Measurements from ENCODE around the gene ZC3H4. TPM values are rescaled to one million over a fixed set of nuclear protein-coding genes. Genes with fewer than 3 reads are reported as not detected.
A peak's percentile ranks its signal among the peaks of the same experiment; 100 is the strongest.

Gene ZC3H4
- total RNA-seq, 2 experiments from 2014 or later = 84.3 to 86.0 TPM

DNA sequence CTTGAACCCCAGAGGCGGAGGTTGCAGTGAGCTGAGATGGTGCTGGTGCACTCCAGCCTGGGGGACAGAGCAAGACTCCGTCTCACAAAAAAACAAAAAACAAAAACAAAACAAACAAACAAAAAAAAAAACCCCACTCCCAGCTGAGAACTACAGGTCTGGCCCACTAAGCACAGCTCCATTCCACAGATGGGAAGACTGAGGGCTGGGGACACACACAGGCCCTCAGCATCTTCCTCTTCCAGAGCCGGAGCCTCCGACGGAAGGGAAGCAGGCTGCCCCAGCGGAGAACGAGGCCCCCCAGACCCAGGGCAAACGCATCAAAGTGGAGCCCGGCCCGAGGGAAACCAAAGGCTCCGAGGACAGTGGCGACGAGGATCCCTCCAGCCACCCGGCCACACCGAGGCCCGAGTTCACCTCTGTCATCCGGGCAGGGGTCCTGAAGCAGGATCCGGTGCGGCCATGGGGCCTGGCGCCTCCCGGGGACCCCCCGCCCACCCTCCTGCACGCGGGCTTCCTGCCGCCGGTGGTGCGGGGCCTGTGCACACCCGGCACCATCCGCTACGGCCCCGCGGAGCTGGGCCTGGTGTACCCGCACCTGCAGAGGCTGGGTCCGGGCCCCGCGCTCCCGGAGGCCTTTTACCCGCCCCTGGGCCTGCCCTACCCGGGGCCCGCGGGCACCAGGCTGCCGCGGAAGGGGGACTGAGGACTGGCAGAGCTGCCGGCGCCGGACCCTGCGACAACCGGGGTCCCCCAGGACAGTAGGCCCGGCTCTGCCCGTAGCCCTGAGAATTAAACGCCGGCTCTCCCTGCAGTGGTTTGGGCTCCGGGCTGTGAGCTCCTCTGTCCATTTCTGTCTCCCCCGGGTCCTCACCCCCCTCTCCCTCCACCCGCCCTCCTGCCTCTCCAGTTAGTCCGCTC is 68.4 kb downstream of the ZC3H4 start:
- POLR2A ChIA-PET = no interaction called here
- H3K36me3 Mint-ChIP-seq = no peaks in the 10 kb centered on the region
- H3K9me3 Mint-ChIP-seq = no peaks in the 10 kb centered on the region
- no peak overlapping the region for H3K4me3 Mint-ChIP-seq
- ATAC-seq (ENCODE audit: low read depth) (no peak), DNase-seq (no peak)
- peaks cover 18% of the 10 kb centered on the region for H3K4me1 Mint-ChIP-seq
- H3K27me3 Mint-ChIP-seq = no peaks in the 10 kb centered on the region
- no peak overlapping the region for H3K27ac Mint-ChIP-seq

DNA sequence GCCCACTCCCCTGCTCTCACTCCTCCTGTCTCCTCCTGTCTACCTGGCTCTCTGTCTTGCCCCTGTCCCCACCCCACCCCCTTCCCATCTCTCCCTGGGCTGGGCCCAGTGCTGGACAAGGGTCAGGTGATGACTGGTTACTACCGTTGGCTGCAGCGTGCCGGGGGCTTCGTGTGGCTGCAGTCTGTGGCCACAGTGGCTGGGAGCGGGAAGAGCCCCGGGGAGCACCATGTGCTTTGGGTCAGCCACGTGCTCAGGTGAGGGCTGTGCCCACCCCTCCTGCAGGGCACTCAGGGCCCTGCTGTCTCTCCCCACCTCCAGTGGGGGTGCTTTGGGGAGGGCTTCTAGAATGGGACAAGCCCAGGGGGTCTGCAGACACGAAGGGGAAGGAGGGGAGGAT is 72.7 kb downstream of the ZC3H4 start:
- ATAC-seq (ENCODE audit: low read depth) (no peak), DNase-seq (no peak)
- Mint-ChIP-seq H3K36me3 (no peaks in the 10 kb centered on the region), H3K4me1 (peaks cover 4% of the 10 kb centered on the region), H3K4me3 (no peak overlapping the region), H3K27ac (no peak overlapping the region), H3K27me3 (no peaks in the 10 kb centered on the region), H3K9me3 (no peaks in the 10 kb centered on the region)
- POLR2A ChIA-PET = no interaction called here

DNA sequence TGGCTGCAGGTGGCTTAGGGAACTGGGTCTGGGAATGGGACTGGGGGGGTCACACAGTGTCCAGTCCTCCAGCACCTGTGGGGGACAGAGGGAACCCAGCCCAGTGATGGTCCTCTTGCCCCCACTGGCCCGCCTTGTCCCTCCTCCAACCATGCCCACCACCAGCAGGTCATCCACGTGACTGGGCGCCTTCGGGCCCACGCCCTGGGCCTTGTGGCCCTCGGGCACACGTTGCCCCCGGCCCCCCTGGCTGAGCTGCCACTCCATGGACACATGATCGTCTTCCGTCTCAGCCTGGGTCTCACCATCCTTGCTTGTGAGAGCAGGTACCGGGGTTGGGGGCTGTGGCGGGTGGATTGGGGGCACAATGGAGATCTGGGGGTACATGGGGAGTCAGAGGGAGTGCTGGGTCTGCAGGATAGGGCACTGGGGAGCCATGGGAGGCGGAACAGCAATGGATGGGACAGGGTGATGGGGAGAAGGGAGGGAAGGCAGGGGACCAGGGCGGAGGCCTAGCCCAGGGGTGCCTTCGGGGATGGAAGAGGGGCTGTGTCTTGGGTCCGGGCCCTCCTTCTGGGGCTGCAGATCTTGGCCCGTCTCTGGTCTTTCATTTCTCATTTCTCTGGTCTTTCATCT is 74.2 kb downstream of the ZC3H4 start:
- Mint-ChIP-seq H3K36me3 (no peaks in the 10 kb centered on the region), H3K4me3 (no peak overlapping the region), H3K27ac (no peak overlapping the region), H3K9me3 (no peaks in the 10 kb centered on the region), H3K27me3 (peaks cover 9% of the 10 kb centered on the region), H3K4me1 (peaks cover 12% of the 10 kb centered on the region)
- DNase-seq = no peak
- no peak for ATAC-seq (ENCODE audit: low read depth)
- POLR2A ChIA-PET = no interaction called here

DNA sequence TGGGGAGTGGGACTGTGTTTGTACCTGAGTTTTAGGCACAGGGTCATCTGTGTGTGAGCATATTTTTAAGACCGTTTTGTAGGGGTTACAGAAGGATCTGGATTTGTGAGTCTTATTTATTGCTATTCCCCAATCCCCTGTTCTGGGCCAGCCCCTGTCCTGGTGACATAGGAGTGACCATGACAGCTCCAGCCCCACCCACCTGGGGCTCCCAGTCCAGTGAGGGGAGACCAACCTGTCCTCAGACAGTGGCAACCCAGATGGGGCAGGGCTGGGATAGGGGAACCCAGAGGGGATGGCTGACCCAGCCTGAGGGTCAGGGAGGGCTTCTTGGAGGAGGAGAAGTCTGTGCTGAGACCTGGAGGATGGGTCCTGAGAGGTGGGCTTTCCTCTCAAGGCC is 75.8 kb downstream of the ZC3H4 start:
- no peak for DNase-seq
- Mint-ChIP-seq H3K27ac (no peak overlapping the region), H3K4me1 (peaks cover 12% of the 10 kb centered on the region), H3K4me3 (peak overlapping the region; percentile 6), H3K36me3 (no peaks in the 10 kb centered on the region), H3K9me3 (no peaks in the 10 kb centered on the region), H3K27me3 (peaks cover 14% of the 10 kb centered on the region)
- no peak for ATAC-seq (ENCODE audit: low read depth)
- POLR2A ChIA-PET = interaction anchor here (0.6 kb wide), 1 partner anchor 189 kb away, joined by 3 read pairs; no protein-coding TSS in a partner anchor

DNA sequence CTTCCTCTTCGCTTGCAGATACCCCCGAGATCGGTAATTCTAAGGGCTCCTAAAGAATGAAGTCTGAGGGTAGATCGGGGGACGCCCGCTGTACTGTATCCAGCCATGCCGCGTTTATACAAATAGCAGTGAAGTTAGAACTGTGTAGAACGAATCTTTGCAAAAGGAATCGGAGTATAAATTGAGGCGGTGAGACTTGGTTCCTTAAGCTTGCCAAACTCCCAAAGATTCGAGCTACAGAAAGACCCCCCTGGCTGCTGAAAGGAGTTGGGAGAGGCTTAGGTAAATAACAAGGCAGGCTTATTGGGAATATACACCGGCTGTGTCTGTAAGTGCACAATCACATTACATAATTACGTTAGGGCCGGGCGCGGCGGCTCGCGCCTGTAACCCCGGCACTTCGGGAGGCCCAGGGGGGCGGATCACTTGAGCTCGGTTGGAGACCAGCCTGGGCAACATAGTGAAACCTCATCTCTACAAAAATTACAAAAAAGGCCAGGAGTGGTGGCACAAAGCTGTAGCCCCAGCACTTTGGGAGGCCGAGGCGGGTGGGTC is 77.4 kb downstream of the ZC3H4 start:
- peaks cover 22% of the 10 kb centered on the region for H3K27me3 Mint-ChIP-seq
- peak overlapping the region; percentile 81 for H3K27ac Mint-ChIP-seq
- DNase-seq (no peak), ATAC-seq (ENCODE audit: low read depth) (peak; percentile 23)
- H3K4me1 Mint-ChIP-seq = peaks cover 13% of the 10 kb centered on the region
- peak overlapping the region; percentile 90 for H3K4me3 Mint-ChIP-seq
- H3K36me3 Mint-ChIP-seq = no peaks in the 10 kb centered on the region
- H3K9me3 Mint-ChIP-seq = no peaks in the 10 kb centered on the region
- POLR2A ChIA-PET = interaction anchor here (0.6 to 2.6 kb wide), 9 partner anchors 12 to 322 kb away, joined by 3 to 16 read pairs (median 5); partner anchors contain the start of gene ZC3H4

DNA sequence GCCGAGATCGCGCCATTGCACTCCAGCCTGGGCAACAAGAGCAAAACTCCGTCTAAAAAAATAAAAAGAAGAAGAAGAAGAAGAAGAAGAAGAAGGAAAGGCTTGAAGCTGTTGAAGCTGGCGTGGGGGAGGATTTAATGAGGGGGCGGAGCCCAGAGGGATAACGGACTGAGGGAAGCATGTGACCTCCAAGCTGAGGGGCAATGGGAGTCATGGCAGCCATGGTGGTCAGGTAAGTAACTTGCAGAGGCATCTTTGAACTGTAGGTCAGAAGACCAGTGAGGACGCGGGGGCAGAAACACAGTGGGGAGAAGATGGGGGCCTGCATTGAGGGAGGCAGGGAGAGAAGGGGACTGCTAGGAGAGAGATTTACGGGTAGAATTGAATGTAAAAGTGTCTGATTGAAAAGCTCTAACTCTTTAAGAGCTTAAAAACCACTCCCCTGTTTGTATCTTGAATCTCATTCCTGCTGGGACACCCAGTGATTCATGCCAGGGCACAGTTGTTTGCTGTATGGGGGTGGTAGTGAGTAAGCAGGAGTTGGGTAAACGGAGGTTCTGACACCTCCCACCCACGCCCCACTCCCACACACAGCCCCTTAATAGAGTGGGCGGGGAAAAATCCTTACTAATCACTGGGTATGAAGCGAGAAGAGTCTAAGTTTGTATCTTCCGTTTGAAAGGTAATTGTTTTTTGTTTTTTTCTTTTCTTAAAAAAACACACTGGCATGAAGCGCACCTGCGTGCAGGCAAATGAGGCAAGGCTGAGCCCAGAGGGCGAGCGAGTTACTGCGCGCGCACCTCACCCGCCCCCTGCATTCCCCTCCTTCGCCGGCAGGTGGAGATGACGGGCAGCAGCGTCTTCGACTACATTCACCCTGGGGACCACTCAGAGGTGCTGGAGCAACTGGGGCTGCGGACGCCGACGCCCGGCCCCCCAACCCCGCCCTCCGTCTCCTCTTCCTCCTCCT is 78.2 kb downstream of the ZC3H4 start:
- peak overlapping the region; percentile 90 for H3K4me3 Mint-ChIP-seq
- H3K36me3 Mint-ChIP-seq = no peaks in the 10 kb centered on the region
- peak overlapping the region; percentile 81 for H3K27ac Mint-ChIP-seq
- H3K4me1 Mint-ChIP-seq = peaks cover 13% of the 10 kb centered on the region
- POLR2A ChIA-PET = interaction anchor here (0.6 to 2.6 kb wide), 8 partner anchors 12 to 209 kb away, joined by 3 to 16 read pairs (median 4); no protein-coding TSS in a partner anchor
- DNase-seq = peak; percentile 99
- no peaks in the 10 kb centered on the region for H3K9me3 Mint-ChIP-seq
- peaks cover 26% of the 10 kb centered on the region for H3K27me3 Mint-ChIP-seq
- ATAC-seq (ENCODE audit: low read depth) = peak; percentile 89

DNA sequence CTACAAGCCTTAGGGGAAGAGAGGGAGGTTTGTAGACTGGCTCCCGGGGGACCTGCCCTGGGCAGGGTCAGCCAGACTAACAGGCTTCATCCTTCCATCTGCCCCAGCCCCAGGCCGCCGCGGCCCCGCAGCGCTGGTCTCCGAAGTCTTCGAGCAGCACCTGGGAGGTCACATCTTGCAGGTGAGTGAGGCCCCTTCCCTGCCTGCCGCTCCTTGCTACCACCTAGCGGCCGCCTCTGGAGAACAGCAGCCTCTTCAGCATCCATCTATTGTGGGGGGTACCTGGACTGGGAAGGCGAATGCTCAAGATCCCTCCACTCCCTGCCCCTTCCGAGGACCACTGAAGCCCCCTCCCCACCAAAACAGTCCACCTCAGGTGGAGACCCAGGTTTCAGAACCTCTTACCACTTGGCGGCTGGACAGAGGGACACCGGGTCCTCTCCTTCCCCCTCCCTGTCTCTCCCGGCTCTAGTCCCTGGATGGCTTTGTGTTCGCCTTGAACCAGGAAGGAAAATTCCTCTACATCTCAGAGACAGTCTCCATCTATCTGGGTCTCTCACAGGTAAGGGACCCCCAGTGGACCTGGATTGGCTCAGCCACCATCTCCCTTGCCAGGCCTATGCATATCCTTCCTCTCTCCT is 81.3 kb downstream of the ZC3H4 start:
- Mint-ChIP-seq H3K9me3 (no peaks in the 10 kb centered on the region), H3K27me3 (peaks cover 50% of the 10 kb centered on the region), H3K27ac (no peak overlapping the region), H3K4me1 (peaks cover 16% of the 10 kb centered on the region), H3K4me3 (no peak overlapping the region), H3K36me3 (no peaks in the 10 kb centered on the region)
- POLR2A ChIA-PET = no interaction called here
- DNase-seq (peak; percentile 77), ATAC-seq (ENCODE audit: low read depth) (no peak)

DNA sequence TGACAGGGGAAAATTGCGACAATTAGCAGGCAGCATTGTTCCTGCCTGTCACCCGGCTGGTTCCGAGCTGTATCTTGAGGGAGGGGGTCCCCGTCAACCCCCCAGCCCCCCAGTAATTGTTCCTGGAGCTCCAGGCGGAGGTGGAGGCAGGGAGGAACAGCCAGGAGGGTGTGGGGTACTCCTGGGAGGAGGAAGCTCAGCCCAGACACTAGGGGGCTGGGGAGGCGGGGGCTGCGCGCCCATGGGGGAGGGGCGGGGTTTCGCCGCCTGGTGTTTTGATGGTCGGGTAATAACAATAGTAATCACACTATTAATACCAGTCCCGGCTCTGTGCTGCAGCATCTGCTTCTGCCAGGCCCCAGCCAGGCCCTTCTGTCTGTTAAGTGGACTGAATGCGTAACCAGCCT is 85.4 kb downstream of the ZC3H4 start:
- DNase-seq (no peak), ATAC-seq (ENCODE audit: low read depth) (no peak)
- no peaks in the 10 kb centered on the region for H3K36me3 Mint-ChIP-seq
- H3K27me3 Mint-ChIP-seq = peaks cover 70% of the 10 kb centered on the region
- no peak overlapping the region for H3K4me3 Mint-ChIP-seq
- H3K4me1 Mint-ChIP-seq = peaks cover 4% of the 10 kb centered on the region
- no peak overlapping the region for H3K27ac Mint-ChIP-seq
- POLR2A ChIA-PET = no interaction called here
- H3K9me3 Mint-ChIP-seq = no peaks in the 10 kb centered on the region

DNA sequence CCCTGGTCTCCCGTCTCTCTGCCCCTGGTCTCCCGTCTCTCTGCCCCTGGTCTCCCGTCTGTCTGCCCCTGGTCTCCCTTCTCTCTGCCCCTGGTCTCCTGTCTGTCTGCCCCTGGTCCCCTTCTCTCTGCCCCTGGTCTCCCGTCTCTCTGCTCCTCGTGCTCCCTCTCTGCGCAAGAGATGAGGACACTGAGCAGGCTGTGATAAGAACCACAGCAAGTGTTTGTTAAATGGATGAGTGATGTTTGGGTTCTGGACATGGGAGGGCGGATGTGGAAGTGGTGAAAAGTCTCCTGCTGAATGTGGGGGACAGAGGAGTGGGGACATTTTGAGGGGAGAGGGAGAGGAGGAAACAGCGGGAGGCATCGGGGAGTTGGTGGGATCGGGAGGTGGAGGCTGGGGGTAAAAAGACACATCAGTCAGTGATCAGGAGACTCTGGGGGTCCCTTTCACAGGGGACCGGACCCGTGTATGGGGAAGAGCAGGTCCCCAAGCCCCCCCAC is 85.9 kb downstream of the ZC3H4 start:
- ATAC-seq (ENCODE audit: low read depth) = no peak
- Mint-ChIP-seq H3K9me3 (no peaks in the 10 kb centered on the region), H3K27ac (no peak overlapping the region), H3K4me3 (no peak overlapping the region), H3K27me3 (peaks cover 76% of the 10 kb centered on the region), H3K4me1 (peaks cover 7% of the 10 kb centered on the region), H3K36me3 (no peaks in the 10 kb centered on the region)
- POLR2A ChIA-PET = no interaction called here
- DNase-seq = no peak

DNA sequence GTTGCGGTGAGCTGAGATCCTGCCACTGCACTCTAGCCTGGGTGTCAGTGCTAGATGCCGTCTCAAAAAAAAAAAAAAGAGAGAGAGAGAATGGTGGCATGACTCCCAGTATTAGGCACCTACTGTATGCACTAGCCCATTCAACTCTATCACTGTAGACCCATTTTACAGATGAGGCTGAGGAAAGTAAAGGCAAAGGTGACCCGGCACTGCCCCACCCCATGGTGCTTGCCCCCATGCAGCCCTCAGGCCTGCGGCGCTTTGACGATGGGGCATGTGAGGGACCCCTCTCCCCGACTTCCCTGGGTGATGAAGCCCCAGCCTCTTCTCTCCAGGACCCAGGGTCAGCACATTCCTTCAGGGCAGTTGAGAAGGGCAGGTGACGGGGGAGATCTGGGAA is 86.7 kb downstream of the ZC3H4 start:
- H3K27me3 Mint-ChIP-seq = peaks cover 76% of the 10 kb centered on the region
- H3K36me3 Mint-ChIP-seq = no peaks in the 10 kb centered on the region
- H3K27ac Mint-ChIP-seq = no peak overlapping the region
- no peaks in the 10 kb centered on the region for H3K9me3 Mint-ChIP-seq
- POLR2A ChIA-PET = no interaction called here
- H3K4me1 Mint-ChIP-seq = peaks cover 6% of the 10 kb centered on the region
- DNase-seq (no peak), ATAC-seq (ENCODE audit: low read depth) (no peak)
- H3K4me3 Mint-ChIP-seq = no peak overlapping the region

DNA sequence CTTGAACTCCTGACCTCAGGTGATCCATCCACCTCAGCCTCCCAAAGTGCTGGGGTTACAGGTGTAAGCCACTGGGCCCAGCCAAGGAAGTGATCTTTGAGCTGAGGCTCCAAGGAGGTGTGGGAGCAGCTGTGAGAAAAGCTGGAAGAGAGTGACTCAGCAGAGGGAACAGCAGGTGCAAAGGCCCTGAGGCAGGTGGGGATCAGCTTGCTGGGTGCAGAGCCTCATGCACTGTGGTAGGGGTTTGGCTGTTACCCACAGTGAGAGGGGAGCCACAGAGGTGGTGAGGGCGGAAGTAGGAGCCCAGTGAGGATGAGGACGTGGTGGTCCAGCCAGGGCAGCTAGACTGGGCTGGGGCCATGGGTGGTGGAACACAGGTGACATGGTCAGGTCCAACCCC is 87.4 kb downstream of the ZC3H4 start:
- POLR2A ChIA-PET = interaction anchor here (0.6 kb wide), 1 partner anchor 233 kb away, joined by 3 read pairs; no protein-coding TSS in a partner anchor
- no peak for DNase-seq
- Mint-ChIP-seq H3K9me3 (no peaks in the 10 kb centered on the region), H3K27me3 (peaks cover 75% of the 10 kb centered on the region), H3K36me3 (no peaks in the 10 kb centered on the region), H3K4me1 (peaks cover 6% of the 10 kb centered on the region), H3K27ac (no peak overlapping the region), H3K4me3 (no peak overlapping the region)
- no peak for ATAC-seq (ENCODE audit: low read depth)

DNA sequence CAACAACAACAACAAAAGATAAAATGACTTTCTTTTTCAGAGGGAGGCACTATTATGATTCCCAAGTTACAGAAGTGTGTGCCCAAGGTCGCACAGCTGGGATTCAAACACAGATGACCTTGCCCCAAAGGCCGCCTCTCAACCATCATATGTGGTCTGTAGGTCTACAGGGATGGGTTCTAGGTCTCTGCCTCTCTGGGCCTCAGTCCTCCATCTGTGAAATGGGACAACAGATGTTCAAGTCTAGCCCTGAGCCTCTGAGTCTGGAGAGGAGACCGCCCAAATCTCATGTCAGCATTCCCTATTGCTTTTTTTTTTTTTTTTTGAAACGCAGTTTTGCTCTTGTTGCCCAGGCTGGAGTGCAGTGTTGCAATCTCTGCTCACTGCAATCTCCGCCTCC is 89.1 kb downstream of the ZC3H4 start:
- DNase-seq (no peak), ATAC-seq (ENCODE audit: low read depth) (no peak)
- POLR2A ChIA-PET = no interaction called here
- Mint-ChIP-seq H3K36me3 (no peaks in the 10 kb centered on the region), H3K27me3 (peaks cover 71% of the 10 kb centered on the region), H3K4me3 (no peak overlapping the region), H3K4me1 (peaks cover 6% of the 10 kb centered on the region), H3K9me3 (no peaks in the 10 kb centered on the region), H3K27ac (no peak overlapping the region)
